GM18520 (cell line): ENCODE results near the gene TCHH.
"Not testable (repeated sequence)": the region's sequence is repeated elsewhere in the genome, so short reads cannot be mapped to it uniquely, and the experiment has no call there.

Source experiments
- ATAC-seq: cut with Tn5 transposase; IDR thresholded peaks from one replicate; pipeline ENCODE4 v1.9.1; 2021; ENCODE audit not compliant: unreplicated experiment

TCHH gene

DNA sequence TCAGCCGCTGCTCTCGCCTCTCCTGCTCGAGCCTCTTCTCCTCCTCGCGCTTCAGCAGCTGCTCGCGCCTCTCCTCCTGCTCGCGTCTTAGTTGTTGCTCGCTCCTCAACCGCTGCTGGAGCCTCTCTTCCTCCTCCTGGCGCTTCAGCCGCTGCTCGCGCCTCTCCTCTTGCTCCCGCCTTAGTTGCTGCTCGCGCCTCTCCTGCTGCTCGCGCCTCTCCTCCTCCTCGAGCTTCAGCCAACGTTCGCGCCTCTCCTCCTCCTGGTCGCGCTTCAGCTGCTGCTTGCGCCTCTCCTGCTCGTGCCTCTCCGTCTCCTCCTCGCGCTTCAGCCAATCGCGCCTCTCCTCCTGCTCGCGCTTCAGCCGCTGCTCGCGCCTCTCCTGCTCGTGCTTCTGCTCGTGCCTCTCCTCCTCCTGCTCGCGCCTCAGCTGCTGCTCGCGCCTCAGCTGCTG is 3.7 kb downstream of the TCHH start:
- no peak for ATAC-seq

DNA sequence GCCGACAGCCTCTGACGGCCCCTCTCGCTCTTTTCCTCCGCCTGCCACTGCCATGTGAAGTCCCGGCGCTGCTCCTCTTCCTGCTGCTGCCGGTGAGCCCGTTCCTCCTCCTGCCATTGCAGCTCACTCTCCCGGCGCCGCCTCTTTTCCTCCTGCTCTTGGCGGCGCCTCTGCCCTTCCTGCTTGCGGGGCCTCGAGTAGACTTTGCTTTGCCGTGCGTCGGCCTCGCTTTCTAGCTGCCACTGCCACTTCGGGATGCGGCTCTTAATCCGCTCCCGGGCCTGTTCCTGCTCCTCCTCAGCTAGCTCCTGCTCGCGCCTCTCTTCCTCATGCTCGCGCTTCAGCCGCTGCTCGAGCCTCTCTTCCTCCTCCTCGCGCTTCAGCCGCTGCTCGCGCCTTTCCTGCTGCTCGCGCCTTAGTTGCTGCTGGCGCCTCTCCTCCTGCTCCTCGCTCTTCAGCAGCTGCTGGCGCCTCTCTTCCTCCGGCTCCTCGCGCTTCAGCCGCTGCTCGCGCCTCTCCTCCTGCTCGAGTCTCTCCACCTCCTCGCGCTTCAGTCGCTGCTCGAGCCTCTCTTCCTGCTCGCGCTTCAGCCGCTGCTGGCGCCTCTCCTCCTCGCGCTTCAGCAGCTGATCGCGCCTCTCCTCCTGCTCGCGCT is 4.3 kb downstream of the TCHH start:
- no peak for ATAC-seq

DNA sequence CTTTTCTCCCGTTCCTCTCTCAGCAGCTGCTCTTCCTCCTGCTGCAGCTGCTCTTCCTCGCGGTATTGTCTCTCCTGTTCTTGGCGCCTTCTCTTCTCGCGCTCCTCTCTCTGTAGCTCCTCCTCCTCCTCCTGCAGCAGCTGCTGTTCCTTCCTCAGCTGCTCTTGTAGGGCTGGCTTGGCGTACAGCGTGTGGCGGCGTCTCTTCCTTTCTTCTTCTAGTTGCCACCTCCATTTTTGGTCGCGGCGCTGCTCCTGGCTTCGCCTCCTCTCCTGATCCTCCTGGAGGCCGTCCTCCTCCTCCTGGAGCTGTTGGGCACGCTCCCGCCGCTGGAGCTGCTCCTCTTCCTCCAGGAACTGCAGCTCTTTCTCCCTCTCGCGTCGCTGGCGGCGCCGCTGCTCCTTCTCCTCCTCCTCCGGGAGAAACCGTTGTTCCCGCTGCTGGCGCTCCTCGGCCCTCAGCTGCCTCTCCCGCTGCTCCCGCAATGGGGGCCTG is 4.8 kb downstream of the TCHH start:
- ATAC-seq = no peak

DNA sequence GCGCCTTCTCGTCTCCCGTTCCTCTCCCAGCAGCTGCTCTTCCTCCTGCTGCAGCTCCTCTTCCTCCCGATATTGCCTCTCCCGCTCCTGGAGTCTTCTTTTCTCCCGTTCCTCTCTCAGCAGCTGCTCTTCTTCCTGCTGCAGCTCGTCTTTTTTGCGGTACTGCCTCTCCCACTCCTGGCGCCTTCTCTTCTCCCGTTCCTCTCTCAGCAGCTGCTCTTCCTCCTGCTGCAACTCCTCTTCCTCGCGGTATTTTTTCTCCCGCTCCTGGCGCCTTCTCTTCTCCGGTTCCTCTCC is 5.3 kb downstream of the TCHH start:
- no peak for ATAC-seq

DNA sequence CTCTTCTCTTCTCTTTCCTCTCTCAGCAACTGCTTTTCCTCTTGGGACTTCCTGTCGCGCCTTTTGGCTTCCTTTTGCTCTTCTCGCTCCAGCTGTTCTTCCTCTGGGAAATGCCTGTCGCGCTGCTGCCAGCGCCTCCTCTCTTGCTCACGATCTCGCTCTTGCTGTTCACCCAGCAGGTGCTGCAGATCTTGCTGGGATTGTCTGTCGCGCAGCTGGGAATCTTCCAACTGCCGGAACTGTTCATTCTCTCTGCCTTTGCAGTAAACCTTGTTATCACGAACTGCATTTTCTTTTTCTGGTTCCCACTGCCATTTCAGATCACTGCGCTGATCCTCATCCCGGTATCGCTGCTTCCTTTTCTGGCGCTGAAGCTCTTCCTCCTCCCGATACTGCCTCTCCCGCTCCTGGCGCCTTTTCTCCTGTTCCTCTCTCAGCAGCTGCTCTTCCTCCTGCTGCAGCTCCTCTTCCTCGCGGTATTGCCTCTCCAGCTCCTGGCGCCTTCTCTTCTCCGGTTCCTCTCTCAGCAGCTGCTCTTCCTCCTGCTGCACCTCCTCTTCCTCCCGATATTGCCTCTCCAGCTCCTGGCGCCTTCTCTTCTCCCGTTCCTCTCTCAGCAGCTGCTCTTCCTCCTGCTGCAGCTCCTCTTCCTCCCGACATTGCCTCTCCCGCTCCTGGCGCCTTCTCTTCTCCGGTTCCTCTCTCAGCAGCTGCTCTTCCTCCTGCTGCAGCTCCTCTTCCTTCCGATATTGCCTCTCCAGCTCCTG is 5.8 kb downstream of the TCHH start:
- ATAC-seq = no peak

DNA sequence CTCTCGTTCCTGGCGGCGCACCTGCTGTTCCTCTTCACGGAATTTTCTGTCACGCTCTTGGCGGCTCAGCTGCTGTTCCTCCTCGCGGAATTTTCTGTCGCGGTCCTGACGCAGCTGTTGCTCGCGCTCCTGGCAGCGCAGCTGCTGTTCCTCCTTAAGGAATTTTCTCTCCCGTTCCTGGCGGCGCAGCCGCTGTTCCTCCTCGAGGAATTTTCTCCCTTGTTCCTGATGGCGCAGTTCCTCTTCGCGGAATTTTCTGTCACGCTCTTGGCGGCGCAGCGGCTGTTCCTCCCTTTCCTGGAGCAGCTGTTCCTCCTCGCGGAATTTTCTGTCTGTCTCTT is 6.4 kb downstream of the TCHH start:
- no peak for ATAC-seq

DNA sequence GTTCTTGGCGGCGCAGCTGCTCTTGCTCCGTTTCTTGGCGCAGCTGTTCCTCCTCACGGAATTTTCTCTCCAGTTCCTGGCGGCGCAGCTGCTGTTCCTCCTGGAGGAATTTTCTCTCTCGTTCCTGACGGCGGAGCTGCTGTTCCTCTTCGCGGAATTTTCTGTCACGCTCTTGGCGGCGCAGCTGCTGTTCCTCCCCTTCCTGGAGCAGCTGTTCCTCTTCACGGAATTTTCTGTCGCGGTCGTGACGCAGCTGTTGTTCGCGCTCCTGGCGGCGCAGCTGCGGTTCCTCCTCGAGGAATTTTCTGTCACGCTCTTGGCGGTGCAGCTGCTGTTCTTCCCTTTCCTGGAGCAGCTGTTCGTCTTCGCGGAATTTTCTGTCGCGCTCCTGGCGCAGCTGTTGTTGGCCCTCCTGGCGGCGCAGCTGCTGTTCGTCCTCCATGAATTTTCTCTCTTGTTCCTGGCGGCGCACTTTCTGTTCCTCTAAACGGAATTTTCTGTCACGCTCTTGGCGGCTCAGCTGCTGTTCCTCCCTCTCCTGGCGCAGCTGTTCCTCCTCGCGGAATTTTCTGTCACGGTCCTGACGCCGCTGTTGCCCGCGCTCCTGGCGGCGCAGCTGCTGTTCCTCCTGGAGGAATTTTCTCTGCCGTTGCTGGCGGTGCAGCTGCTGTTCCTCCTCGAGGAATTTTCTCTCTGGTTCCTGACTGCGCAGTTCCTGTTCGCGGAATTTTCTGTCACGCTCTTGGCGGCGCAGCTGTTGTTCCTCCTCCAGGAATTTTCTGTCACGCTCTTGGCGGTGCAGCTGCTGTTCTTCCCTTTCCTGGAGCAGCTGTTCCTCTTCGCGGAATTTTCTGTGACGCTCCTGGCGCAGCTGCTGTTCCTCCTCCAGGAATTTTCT is 7.0 kb downstream of the TCHH start:
- no peak for ATAC-seq

DNA sequence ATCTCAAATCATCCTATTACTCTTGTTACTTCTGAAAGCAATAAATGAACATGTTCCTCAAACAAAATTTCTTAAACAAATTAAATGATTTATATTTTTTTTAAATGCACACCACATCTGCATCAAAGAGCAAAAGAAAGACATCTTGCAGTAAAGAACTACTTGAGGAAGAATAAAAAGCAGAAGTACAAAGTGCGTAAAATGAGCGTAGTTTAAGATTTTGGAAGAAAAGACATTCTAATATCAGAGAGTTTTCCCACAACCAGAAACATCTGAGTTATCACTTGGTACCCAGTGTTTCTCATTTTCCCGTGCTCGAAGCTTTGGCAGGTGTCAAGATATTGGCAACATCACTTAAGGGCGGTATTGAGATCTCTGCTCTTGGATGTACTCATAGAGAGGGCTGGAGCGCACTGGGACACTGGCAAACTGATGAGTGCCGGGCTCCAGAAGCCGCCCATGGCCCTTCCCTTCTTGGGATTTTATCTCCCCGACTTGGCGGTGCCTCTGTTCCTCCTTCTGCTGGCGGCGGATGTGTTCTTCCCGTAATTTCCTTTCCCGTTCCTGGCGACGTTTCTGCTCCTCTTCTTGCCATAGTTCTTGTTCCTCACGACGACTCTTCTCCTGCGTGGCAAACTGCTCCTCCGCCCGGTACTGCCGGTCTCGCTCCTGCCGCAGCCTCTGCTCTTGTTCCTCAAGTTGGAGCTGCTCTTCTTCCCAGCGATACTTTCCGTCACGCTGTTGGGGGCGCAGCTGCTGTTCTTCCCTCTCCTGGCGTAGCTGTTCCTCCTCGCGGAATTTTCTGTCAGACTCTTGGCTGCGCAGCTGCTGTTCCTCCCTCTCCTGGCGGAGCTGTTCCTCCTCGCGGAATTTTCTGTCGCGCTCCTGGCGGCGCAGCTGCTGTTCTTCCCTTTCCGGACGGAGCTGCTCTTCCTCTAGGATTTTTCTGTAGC is 7.9 kb downstream of the TCHH start:
- no peak for ATAC-seq

DNA sequence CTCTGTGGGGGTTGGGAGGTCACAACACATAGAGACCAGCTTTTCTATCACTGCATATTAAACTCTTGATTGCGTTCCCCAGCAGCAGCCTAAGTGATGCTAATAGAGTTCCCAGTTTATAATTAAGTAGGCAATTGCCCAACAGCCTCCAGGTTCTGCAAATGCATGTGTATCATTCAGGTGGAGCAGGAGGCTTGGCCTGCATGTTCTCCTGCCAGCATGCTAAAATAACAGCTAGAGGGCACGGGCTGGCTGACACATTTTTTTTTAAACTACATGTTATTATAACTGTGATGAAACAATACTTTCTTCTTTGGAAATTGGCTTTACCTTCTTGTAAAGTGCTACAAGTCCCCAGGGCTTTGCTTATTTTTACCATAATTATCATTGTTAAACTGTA is 10.4 kb downstream of the TCHH start:
- ATAC-seq = no peak

DNA sequence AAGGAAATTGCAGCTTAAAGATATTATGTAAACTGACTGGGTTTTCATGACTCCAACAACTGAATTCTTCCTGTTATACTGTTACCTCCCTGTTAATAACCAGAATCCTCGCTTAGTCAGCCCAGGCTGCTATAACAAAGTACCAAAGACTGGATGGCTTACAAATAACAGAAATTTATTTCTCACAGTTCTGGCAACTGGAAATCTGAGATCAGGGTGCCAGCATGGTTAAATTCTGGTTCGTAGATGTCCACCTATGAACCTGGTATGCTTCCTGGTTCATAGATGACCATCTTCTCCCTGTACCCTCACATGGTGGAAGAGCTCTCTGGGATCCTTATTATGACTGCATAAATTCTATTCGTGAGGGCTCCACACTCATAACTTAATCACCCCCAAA is 18.3 kb downstream of the TCHH start:
- ATAC-seq = no peak

DNA sequence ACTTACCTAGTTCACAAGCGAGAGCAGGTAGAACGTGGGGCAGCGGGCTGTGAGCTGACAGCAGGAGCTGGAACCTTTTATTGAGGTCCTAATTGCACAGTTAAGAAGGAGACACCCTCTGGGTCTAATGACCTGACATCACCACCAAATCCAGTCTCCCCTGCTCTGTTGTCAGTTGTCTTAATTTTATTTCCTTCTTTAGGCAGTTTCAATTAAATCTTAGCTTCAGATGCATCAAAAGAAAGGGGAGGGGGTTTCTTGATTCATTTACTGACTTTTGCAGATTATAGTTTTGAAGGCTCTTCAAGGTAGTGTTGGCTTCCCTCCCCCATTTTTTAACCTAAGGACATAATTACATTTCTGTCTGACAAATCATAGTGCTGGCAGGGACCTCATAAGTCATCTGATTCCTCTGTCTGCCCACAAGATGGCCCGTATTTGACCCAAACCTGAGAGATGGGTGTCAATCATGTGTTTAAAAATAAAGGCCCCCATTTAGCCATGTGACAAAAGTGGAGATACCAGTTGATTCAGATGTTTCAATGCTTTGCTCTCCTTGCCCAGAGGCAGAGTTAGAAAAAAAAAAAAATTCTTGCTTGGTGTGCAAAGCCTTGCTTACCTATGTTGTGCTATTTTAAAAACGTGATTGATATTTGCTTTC is 26.1 kb downstream of the TCHH start, which contains the start of gene TCHHL1:
Gene TCHHL1, minus strand, starts transcription at position 51 of the 661 bp plus-strand sequence. CDS start 921 bp downstream, outside the sequence.
- ATAC-seq = no peak

DNA sequence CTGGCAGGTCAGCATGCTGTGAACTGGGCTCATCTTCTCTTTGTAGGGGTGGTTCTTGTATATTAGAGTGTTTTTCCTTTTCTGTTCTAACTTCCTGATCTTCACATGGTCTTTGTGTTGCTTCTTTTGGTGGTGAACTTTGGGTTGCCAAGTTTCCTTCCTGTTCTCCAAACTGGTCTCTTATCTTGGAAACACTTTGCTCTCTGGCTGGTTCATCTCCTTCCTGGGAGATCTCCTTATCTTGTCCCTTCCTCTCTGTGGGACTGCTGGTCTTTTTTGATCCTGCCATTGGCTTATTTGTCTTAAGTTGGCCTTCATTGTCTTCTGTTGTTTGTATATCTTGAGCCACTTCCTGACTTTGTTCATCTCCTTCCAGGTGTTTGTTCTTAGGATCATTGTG is 28.5 kb downstream of the TCHH start:
- no peak for ATAC-seq

DNA sequence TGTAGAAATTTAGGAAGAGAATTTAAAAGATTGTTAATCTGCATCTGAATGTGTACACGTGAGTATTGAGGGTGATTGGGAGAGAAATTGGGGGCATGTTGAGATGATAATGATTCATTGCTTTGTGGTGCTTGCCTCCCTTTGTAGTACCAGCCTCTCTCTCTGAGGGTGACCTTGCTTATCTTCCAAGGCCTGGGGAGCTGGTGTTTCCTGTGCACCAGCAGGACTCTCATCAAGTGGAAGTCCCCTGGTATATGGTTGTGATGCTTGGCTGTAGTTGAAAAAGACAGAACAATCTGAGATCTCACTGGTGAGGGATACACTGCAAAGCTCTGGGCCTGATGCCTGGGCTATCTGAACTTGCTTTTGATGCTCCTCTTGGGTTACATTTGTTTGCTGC is 30.4 kb downstream of the TCHH start:
- no peak for ATAC-seq

DNA sequence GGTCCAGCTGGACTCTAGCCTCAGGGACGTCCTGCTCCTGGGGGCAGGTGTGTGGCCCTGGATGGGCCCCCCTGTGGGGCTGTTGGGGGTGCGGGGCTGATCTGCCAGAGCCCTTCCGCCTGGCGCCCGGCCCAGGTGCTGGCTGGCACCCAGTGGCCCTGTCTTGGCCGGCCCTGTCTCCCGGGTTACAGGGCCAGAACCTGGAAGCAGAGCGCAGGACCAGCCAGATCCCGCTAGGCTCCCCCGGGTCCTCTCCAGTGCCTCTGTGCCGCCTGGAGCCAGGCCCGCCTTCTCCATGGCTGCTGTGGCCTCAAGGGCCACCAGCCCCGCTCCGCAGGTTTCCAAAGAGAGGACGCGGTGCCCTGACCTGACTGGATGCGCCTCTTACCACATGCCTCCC is 34.2 kb downstream of the TCHH start:
- ATAC-seq = not testable (repeated sequence)

DNA sequence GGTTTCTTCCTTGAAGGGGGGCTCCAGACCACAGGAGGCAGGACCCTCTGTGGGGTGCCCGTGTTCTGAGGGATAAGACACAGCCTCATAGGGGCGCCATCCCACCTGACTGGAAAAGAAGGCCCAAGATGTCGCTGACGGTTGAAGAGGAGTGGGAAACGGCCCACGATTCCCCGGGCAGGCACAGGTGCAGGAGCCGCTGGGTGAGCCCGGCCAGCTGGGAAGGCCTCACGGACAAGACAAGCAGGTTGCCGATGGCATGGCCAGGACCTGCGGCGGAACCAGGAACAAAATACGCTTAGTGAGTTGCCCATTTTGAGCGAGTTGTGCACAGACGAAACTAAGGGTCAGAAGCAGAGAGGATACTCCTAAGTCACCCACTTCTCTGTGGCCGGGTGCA is 34.8 kb downstream of the TCHH start:
- not testable (repeated sequence) for ATAC-seq

DNA sequence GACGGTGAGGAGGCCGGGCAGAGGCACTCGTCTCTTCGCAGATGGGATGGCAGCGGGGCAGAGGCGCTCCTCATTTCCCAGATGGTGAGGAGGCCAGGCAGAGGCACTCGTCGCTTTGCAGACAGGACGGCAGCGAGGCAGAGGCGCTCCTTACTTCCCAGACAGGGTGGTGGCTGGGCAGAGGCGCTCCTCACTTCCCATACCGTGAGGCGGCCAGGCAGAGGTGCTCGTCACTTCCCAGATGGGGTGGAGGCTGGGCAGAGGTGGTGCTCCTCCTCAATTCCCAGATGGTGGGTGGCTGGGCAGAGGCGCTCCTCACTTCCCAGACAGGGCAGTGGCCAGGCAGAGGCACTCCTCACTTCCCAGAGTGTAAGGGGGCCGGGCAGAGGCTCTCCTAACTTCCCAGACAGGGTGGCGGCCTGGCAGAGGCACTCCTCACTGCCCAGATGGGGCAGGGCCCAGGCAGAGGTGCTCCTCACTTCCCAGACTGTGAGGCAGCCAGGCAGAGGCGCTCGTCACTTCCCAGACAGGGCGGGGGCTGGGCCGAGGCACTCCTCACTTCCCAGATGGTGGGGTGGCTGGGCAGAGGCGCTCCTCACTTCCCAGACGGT is 36.3 kb downstream of the TCHH start:
- ATAC-seq = no peak

DNA sequence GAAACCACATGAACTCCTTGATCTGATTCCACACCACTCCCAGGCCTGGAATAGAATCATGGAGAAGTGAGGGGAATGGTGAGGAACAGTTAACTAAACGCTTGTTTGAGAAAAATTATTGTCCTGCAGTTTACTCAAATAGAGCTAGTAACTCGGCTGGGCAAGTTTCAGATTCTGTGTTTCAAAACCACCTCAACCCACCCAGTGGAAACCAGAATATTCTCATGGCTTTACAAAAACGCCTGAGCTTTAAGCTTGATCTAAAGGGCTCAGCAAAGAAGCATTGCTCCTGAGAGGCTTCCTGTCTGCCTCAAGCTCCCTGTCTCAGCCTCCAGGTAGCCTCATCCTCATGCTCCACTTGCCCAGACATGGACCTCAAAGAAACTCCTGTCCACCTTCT is 42.9 kb downstream of the TCHH start:
- no peak for ATAC-seq

DNA sequence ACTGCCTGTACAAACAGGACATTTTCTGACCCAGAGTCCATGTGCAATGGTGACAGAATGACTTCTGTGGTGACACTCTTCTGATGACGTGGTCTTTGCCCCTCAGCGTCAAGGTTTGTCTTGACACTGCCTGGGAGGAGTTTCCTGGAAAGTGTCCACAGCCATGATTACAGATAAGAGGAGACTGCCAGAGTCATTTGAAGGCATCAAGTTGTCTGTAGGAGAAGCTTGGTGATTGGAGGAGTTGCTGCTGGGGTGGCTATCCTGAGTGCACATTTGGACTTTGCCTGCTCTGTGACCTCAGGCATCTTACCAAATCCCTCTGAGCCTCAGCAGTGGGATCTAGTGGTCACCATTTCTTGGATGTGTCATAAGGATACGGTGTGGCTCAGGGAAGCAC is 44.1 kb downstream of the TCHH start:
- ATAC-seq = no peak

DNA sequence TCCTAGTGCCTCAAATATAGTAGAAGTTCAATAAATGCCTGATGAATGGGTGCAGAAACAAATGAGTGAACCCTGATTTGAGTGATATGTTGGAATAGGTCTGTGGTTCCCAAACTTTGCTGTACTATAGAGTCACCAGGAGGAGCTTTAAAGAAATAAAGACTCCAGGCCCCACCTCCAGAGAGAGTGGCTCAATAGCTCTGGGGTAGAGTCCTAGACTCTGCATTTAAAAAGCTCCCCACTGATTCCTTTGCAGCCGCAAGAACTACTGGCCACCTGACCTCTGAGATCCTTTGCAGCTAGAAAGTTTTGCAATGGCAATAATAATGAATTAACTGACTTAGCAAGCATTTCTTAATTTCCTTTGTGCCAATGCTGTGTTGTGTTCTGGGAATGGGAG is 47.3 kb downstream of the TCHH start:
- ATAC-seq = no peak

DNA sequence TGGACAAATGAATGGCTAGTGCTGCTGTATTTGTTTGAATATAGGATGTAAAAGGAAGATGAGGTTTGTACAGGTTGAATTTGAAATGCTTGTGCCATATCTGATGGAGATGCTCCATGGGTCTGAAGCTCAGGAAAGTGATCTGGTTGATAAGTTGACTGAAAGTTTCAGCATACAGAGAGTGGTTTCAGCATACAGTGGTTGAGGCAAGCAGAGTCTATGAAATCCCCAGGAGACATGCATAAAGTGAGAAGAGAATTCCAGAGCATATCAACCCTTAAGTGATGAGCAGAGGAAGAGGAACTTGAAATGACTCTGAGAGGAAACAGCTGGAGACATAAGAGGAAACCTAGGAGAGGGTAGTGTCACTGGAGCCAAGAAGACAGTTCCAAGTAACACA is 48.1 kb downstream of the TCHH start:
- ATAC-seq = no peak
